Measurements from ENCODE around the gene KLHL25.

The KLHL25 gene

GRCh38 chr15:85710340-85710842 is 84.3 kb downstream of the KLHL25 start:
- H3F3A ChIP-seq (ENCODE audit: control insufficient read depth, insufficient read depth): peaks cover 27% of the 10 kb centered on the region
- peaks cover 41% of the 10 kb centered on the region for H3K79me2 ChIP-seq (ENCODE audit: control insufficient read depth, low read length)
- peaks cover 78% of the 10 kb centered on the region for H3K36me3 ChIP-seq (ENCODE audit: control insufficient read depth, low read length)
- TF ChIP-seq CTCF (IDR thresholded peaks at IDR 0.05; ENCODE audit: low read depth, low read length, poor library complexity, severe bottlenecking) (no peak), EZH2phosphoT487 (IDR thresholded peaks at IDR 0.05; ENCODE audit: borderline replicate concordance, low read length) (no peak)
- H3K27me3 ChIP-seq (ENCODE audit: control insufficient read depth, low read length): no peaks in the 10 kb centered on the region
- no peak overlapping the region for H3K27ac ChIP-seq (ENCODE audit: low read depth, low read length)
- H4K20me1 ChIP-seq (ENCODE audit: control insufficient read depth, insufficient read depth, low read depth, low read length): no peaks in the 10 kb centered on the region
- H3K4me2 ChIP-seq (ENCODE audit: low read length): no peak overlapping the region
- peaks cover 49% of the 10 kb centered on the region for H3K4me1 ChIP-seq (ENCODE audit: control insufficient read depth, low read length)
- no peak overlapping the region for H3K4me3 ChIP-seq (ENCODE audit: low read length)
- no peaks in the 10 kb centered on the region for H3K9me3 ChIP-seq (ENCODE audit: control insufficient read depth, insufficient read depth, low read length)
- H3K9me2 ChIP-seq (replicated peaks; ENCODE audit: control insufficient read depth, low read length): no peaks in the 10 kb centered on the region

Data from DOHH2 (cell line).